CD14-positive monocyte (primary cell): ENCODE results near the gene PADI4. TPM values are rescaled to one million over a fixed set of nuclear protein-coding genes. Genes with fewer than 3 reads are reported as not detected.

Experiments used
- DNase-seq, 3 donors: peaks; one replicate each; pipeline ENCODE4 v3.0.0-alpha.2; 2011 to 2022
- H2AFZ ChIP-seq: 2 replicates; pipeline ENCODE4 v1.6.0; 2012; ENCODE audit warnings: mild to moderate bottlenecking, low read depth, low read length, inconsistent platforms; ENCODE audit not compliant: insufficient read depth, poor library complexity, severe bottlenecking
- H3K27ac ChIP-seq, 2 donors: 1 replicate in 1 of 2; 2 replicates in 1 of 2; pipeline ENCODE4 v1.5.1; 2012 to 2013; ENCODE audit warnings: low read length in 2 of 2, control low read depth in 1 of 2, inconsistent platforms in 1 of 2, low read depth in 1 of 2, mild to moderate bottlenecking in 1 of 2
- H3K27me3 ChIP-seq, 2 donors: one replicate each; pipeline versions ENCODE4 v1.6.0 to v1.6.1; 2011 to 2013; ENCODE audit warnings: low read length in 2 of 2; ENCODE audit not compliant: control insufficient read depth in 2 of 2, insufficient read depth in 2 of 2
- H3K36me3 ChIP-seq, 2 donors: replicated peaks in 1 of 2; 1 replicate in 1 of 2; 2 replicates in 1 of 2; pipeline versions ENCODE4 v1.5.1 to v1.6.1; 2012 to 2013; ENCODE audit warnings: low read length in 2 of 2, control low read depth in 1 of 2, inconsistent platforms in 1 of 2, mild to moderate bottlenecking in 1 of 2; ENCODE audit not compliant: insufficient read depth in 2 of 2, control insufficient read depth in 1 of 2
- H3K4me1 ChIP-seq, 2 donors: 1 replicate in 1 of 2; 2 replicates in 1 of 2; pipeline versions ENCODE4 v1.5.1 to v1.6.1; 2012 to 2013; ENCODE audit warnings: low read length in 2 of 2, control low read depth in 1 of 2, inconsistent platforms in 1 of 2, mild to moderate bottlenecking in 1 of 2, moderate library complexity in 1 of 2; ENCODE audit not compliant: insufficient read depth in 2 of 2, control insufficient read depth in 1 of 2
- H3K4me2 ChIP-seq: replicated peaks from 2 replicates; pipeline ENCODE3; 2012; ENCODE audit warnings: low read length, moderate library complexity, mild to moderate bottlenecking; ENCODE audit not compliant: poor library complexity, severe bottlenecking; ENCODE audit errors: extremely low read depth
- H3K4me3 ChIP-seq, 3 experiments: fragments of 200-600 bp in 1 of 3; sonication (generic) in 1 of 3; replicated peaks in 1 of 3; 1 replicate in 2 of 3; 2 replicates in 1 of 3; pipeline ENCODE4 v1.5.1; 2011 to 2013; ENCODE audit warnings: low read length in 3 of 3, mild to moderate bottlenecking in 3 of 3, control low read depth in 2 of 3, low read depth in 2 of 3, inconsistent platforms in 1 of 3, moderate library complexity in 1 of 3
- H3K79me2 ChIP-seq: 2 replicates; pipeline ENCODE4 v1.6.0; 2012; ENCODE audit warnings: mild to moderate bottlenecking, control low read depth, inconsistent platforms, low read length, moderate library complexity; ENCODE audit not compliant: insufficient read depth
- H3K9ac ChIP-seq: 2 replicates; pipeline ENCODE4 v1.6.0; 2017; ENCODE audit warnings: low read length, mild to moderate bottlenecking; ENCODE audit not compliant: insufficient read depth, poor library complexity, severe bottlenecking
- H3K9me3 ChIP-seq, 2 donors: replicated peaks in 1 of 2; 1 replicate in 1 of 2; 2 replicates in 1 of 2; pipeline versions ENCODE4 v1.5.1 to v1.6.1; 2012 to 2013; ENCODE audit warnings: low read length in 2 of 2, control low read depth in 1 of 2; ENCODE audit not compliant: control insufficient read depth in 1 of 2, insufficient read depth in 1 of 2
- H4K20me1 ChIP-seq: 2 replicates; pipeline ENCODE4 v1.6.0; 2012; ENCODE audit warnings: mild to moderate bottlenecking, low read length, control low read depth, moderate library complexity; ENCODE audit not compliant: insufficient read depth
- H3K27ac Mint-ChIP-seq, 7 donors: one replicate each; pipeline ENCODE4 v1.8.0; 2020; ENCODE audit warnings: mild to moderate bottlenecking in 7 of 7, mixed read lengths in 7 of 7, moderate library complexity in 6 of 7, inconsistent platforms in 2 of 7
- H3K27me3 Mint-ChIP-seq, 3 donors: one replicate each; pipeline ENCODE4 v1.8.0; 2021 to 2022; ENCODE audit warnings: low read depth in 3 of 3, mild to moderate bottlenecking in 3 of 3, mixed read lengths in 3 of 3, moderate library complexity in 3 of 3, inconsistent platforms in 1 of 3
- H3K36me3 Mint-ChIP-seq, 2 donors: one replicate each; pipeline ENCODE4 v1.8.0; 2020; ENCODE audit warnings: mixed read lengths in 2 of 2, inconsistent platforms in 1 of 2, mild to moderate bottlenecking in 1 of 2
- H3K4me1 Mint-ChIP-seq: one replicate; pipeline ENCODE4 v1.8.0; 2020; ENCODE audit warnings: mild to moderate bottlenecking, mixed read lengths
- H3K4me3 Mint-ChIP-seq, 2 donors: one replicate each; pipeline ENCODE4 v1.8.0; 2020; ENCODE audit warnings: mild to moderate bottlenecking in 2 of 2, mixed read lengths in 2 of 2, moderate library complexity in 1 of 2
- H3K9me3 Mint-ChIP-seq, 7 donors: one replicate each; pipeline ENCODE4 v1.8.0; 2020 to 2022; ENCODE audit warnings: mixed read lengths in 7 of 7, mild to moderate bottlenecking in 6 of 7, moderate library complexity in 6 of 7, inconsistent platforms in 2 of 7
- CTCF ChIP-seq: fragments of 200-600 bp; IDR thresholded peaks from one replicate; pipeline ENCODE4 v1.8.0; 2022; ENCODE audit warnings: antibody characterized with exemption, mild to moderate bottlenecking
- WGBS: methylation state at CpG from one replicate; pipeline ENCODE4 v1.1.5; 2013; ENCODE audit warnings: missing lambda C conversion rate; ENCODE audit not compliant: insufficient coverage; 5-methylcytosine and 5-hydroxymethylcytosine counted together
- intact Hi-C, 2 donors: fragments of 100-400 bp; cut with micrococcal nuclease; formaldehyde crosslinking; loops; one replicate each; pipeline versions ENCODE4 v1.15.0 to v1.15.1; 2023
- polyA plus RNA-seq, 3 donors: library from polyadenylated mRNA; depleted of rRNA in 1 of 3; unstranded in 2 of 3; stranded (reverse) in 1 of 3; fragments of 300-500 nt in 2 of 3; fragments of >200 nt in 1 of 3; fragmentation: Illumina TruSeq in 2 of 3; gene quantifications; 1 replicate in 2 of 3; 2 replicates in 1 of 3; pipeline ENCODE4 v1.2.3, GENCODE V29; 2012 to 2021

Gene PADI4
- polyA plus RNA-seq, 3 donors, result 160 to 356 (median 164) TPM

- no peak overlapping the region for H3K9ac ChIP-seq
- no peak overlapping the region for H3K4me3 ChIP-seq
- H3K79me2 ChIP-seq, result no peaks in the 10 kb centered on the region
- no peaks in the 10 kb centered on the region for H3K9me3 ChIP-seq
- no peaks in the 10 kb centered on the region for H3K27me3 ChIP-seq
- WGBS, result 34% methylated on average over 6 of the region's 14 CpGs
- intact Hi-C loops, result no loop called here
- H3K4me2 ChIP-seq, result no peak overlapping the region
- Mint-ChIP-seq H3K36me3 (no peaks in the 10 kb centered on the region), H3K27ac (no peak overlapping the region), H3K4me1 (peaks cover 17% of the 10 kb centered on the region), H3K4me3 (peak overlapping the region; percentile 1 to 22), H3K9me3 (peaks cover 0 to 2% (median 0%) of the 10 kb centered on the region in 7 donors), H3K27me3 (peaks cover 0 to 9% (median 6%) of the 10 kb centered on the region in 3 donors)
- peak overlapping the region; percentile 47 for H2AFZ ChIP-seq
- no peak overlapping the region for H3K27ac ChIP-seq
- TF ChIP-seq CTCF, result no peak
- peak in 1 of 3 donors; percentile 1 for DNase-seq
- H4K20me1 ChIP-seq, result no peaks in the 10 kb centered on the region
- peaks cover 4 to 9% of the 10 kb centered on the region in 2 donors for H3K4me1 ChIP-seq
- no peaks in the 10 kb centered on the region for H3K36me3 ChIP-seq
These were observed 14.1 kb upstream of the PADI4 start for GRCh38 chr1:17293681-17294425.

- 100% methylated on average over 1 of the region's 4 CpGs for WGBS
- H3K36me3 ChIP-seq, result no peaks in the 10 kb centered on the region
- H2AFZ ChIP-seq, result no peak overlapping the region
- H4K20me1 ChIP-seq, result no peaks in the 10 kb centered on the region
- Mint-ChIP-seq H3K36me3 (no peaks in the 10 kb centered on the region), H3K4me3 (no peak overlapping the region), H3K4me1 (peaks cover 17% of the 10 kb centered on the region), H3K27ac (no peak overlapping the region), H3K27me3 (peaks cover 0 to 9% (median 6%) of the 10 kb centered on the region in 3 donors), H3K9me3 (peaks cover 0 to 2% (median 0%) of the 10 kb centered on the region in 7 donors)
- intact Hi-C loops, result no loop called here
- H3K79me2 ChIP-seq, result no peaks in the 10 kb centered on the region
- TF ChIP-seq CTCF, result no peak
- DNase-seq, result no peak
- no peak overlapping the region for H3K27ac ChIP-seq
- H3K4me2 ChIP-seq, result no peak overlapping the region
- H3K4me1 ChIP-seq, result peaks cover 4 to 9% of the 10 kb centered on the region in 2 donors
- no peak overlapping the region for H3K4me3 ChIP-seq
- no peak overlapping the region for H3K9ac ChIP-seq
- no peaks in the 10 kb centered on the region for H3K27me3 ChIP-seq
- H3K9me3 ChIP-seq, result no peaks in the 10 kb centered on the region
These were observed 12.7 kb upstream of the PADI4 start for GRCh38 chr1:17295292-17295691.
